KG1 (cell line): Measurements from ENCODE around the gene ARMC9.
"Not testable (repeated sequence)": the region's sequence is repeated elsewhere in the genome, so short reads cannot be mapped to it uniquely, and the experiment has no call there.

ENCODE experiments used
- DNase-seq: peaks from one replicate; lab custom pipeline; 2025; lab: John Stamatoyannopoulos, UW

Gene ARMC9

DNA sequence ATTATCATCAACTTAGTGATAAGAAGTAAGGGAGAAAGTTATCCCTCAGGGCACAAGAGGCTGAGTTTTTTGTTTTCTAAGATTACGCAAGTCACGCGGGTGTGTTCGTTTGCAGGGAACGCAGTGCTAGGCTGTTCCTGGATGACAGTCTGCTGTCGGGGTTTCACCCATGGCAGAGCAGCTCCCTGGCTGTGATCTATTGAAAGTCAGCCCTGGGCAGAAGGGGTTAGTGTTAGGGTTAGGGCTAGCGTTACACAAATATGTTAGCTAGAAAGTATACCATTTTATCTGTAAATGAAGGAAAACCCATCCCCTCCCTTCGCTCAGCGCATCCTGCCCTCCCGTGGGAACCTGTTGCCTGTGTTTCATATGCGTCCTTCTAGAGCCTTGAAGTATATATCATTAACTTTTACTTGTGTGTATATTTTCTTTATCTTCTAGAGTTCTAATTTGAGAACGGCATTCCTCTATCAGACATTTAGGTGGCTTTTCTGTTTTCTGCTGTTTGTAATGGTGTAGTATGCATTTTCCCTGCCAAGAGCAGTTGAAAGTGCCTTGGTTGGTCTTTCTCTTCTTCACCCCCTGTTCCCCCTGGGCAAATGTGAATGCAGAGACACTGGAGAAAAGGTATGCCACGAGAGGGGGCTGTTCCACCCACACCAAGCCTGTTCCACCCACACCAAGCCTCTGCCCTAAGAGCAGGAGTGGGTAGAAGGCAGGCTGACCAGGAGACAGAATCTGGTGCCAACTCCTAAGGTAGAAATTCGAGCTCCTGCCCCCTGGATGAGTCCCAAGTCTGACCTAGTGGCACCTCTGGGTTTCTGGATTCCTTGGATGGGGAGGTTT is 47.0 kb downstream of the ARMC9 start:
- DNase-seq, result no peak

DNA sequence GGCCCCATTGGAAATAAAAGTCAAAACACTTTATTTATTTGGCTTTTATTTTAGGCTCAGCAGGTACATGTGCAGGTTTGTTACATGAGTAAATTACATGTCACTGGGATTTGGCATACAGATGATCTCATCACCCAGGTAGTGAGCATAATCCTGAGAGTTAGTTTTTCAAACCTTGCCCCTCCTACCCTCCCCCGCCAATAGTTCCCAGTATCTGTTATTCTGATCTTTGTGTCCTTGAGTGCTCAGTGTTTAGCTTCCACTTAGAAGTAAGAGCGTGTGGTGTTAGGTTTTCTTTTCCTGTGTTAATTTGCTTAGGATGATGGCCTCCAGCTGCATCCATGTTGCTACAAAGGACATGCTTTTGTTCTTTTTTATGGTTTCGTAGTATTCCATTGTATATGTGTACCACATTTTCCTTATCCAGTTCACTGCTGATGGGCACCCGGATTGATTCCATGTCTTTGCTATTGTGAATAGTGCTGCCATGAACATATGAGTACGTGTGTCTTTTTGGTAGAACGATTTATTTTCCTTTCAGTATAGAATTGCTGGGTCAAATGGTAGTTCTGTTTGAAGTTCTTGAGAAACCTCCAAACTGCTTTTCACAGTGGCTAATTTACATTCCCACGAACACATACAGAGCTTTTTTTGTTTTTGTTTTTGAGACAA is 47.9 kb downstream of the ARMC9 start:
- no peak for DNase-seq

DNA sequence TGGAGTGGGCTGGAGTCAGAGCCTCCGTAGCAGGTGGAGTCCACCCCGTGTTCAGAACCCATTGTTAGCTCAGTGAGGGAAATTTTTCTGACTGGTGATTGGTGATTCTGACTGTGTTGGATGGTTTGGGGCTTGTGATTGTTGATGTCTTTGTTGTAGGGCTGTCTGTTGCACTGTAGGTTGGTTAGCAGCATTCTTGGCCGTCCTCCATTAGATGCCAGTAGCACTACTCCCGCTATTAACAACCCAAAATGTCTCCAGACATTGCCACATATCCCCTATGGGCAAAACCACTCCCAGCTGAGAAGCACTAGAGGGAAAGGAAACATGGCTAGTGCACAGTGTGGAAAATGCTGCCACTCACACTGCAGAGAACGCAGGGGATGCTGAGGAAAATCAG is 51.7 kb downstream of the ARMC9 start:
- no peak for DNase-seq

DNA sequence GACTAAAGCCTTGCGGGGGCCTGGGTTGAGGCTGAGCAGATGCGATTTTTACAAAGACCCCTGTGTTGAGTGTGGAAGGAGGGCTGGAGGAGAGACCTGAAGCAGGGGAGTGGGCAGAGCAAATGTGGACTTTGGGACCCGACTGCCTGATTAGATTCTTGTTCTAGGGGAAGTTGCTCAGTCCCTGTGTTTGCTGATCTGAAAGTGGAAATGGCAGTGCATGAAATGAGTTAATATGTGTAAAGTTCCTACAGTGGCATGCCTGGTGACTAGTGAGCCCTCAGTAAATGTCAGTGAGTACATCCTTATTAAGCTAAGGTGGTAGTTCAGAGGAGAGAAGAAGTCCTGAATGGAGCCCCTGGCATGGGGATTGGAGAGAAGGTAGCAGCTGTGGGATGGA is 52.3 kb downstream of the ARMC9 start:
- DNase-seq, result no peak

DNA sequence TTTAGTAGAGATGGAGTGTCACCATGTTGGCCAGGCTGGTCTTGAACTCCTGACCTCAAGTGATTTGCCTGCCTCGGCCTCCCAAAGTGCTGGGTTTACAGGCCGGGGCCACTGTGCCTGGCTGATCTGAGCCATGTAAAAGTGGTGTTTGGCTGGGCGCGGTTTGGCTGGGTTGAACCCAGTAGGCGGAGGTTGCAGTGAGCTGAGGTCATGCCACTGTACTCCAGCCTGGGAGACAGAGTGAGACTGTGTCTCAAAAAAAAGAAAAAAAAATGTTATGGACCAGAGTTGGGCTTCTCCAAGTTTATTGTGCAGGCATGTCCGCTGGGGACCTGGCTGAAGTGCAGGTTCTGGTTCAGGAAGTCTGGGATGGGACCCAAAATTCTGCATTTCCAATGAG is 54.9 kb downstream of the ARMC9 start:
- DNase-seq, result not testable (repeated sequence)

DNA sequence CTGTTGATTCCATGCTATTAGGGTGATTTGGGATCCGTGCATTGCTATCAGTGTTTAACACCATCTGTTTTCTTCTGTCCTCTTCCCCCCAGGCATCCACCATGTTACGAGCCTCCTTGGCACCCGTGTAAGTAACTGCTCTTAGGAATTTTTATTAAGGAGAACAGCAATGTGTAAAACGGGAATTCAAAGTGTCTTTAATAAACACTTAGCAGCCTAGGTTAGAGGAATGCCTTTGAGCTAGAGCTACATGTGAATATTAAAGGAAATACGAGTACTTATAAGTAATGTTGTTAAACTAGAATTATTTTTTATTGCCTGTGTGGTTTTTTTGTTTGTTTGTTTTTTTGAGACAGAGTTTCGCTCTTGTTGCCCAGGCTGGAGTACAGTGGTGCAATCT is 58.1 kb downstream of the ARMC9 start:
- no peak for DNase-seq

DNA sequence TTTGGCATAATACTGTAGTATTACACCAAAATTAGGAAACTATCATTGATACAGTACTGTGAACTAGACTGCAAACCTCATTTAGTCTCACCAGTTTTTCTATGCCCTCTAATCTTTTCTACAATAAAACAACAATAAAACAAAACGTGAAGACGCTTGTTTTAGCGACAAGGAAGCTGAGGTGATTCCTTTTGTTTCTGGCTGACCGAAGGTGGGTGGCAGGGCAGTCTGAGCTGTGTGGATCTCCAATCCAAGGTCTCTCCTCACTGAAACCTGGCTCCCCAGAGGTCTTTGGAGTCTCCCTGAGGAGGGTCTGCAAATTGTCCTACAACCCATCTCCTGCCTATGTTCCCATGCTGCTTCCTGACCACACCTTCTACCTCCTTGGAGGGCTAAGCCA is 59.3 kb downstream of the ARMC9 start:
- DNase-seq, result no peak

DNA sequence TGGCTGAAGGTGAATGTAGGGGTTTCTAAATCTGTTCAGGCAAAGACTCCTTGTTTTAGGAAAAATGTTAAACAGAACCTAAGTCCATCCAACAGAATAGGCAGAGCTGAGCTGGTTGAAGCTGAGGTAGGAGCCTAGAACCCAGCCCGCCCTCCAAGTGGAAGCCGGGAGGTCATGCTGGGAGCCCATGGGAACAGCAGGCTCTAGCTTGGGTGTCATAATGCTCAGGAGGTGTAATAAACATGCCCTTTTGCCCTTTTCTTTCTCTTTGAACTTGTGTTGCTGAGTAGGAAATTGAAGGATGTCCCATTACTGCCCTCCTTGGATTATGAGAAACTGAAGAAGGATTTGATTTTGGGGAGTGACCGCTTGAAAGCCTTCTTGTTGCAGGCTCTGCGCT is 60.3 kb downstream of the ARMC9 start:
- DNase-seq, result no peak

DNA sequence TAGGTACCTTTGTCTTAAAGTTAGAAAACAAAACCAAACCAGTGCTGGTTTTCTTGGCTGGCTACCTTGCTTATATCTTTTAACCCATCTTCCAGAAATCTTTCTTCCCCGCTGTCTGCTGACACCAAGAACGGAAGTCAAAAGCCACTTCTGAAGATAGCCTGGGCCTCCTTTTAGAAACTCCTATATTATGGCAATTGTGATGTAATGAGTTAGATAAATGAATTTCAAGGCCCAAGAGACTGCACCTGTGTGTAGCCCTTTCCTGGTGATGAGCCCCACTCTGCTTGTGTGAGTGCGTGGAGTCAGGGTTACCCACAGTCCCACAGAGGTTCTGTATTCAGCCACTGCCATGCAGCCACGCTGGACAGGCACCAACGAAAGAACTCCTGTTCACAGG is 60.7 kb downstream of the ARMC9 start:
- DNase-seq, result no peak

DNA sequence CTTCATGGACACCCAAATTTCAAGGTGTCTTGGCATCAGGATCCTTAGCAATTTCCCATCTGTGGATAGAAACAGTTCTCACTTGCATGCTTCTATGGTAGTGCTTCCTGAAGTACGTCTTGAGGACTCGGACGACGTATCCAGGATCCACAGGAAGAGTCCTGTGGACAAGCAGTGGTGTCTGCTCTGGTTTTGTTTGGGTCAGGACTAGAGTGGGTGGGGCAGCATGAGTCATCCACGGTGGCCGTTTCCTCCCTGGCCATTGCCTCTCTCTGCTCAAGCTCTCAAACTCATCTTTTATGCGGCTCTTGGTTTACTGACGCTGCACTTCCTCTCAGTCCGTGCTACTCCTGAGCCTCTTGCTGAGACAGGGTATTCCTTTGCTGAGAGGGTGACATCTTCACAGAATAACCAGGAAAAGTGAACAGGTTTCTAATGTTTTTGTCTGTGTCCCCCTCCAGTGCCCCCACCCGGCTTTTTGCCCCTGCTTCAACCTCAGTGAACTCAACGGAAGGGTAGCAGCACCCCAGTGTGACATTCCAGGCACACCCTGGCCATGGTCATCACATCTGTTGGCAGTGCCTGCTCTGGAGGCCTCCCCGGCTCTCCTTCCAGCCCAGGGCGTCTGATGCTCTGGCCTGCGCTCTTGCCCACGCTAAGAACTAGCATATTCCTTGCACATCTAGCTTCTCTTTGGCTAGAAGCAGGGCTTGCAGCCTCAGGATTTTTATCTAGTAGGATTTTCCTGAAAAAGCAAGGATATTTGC is 62.2 kb downstream of the ARMC9 start:
- no peak for DNase-seq

DNA sequence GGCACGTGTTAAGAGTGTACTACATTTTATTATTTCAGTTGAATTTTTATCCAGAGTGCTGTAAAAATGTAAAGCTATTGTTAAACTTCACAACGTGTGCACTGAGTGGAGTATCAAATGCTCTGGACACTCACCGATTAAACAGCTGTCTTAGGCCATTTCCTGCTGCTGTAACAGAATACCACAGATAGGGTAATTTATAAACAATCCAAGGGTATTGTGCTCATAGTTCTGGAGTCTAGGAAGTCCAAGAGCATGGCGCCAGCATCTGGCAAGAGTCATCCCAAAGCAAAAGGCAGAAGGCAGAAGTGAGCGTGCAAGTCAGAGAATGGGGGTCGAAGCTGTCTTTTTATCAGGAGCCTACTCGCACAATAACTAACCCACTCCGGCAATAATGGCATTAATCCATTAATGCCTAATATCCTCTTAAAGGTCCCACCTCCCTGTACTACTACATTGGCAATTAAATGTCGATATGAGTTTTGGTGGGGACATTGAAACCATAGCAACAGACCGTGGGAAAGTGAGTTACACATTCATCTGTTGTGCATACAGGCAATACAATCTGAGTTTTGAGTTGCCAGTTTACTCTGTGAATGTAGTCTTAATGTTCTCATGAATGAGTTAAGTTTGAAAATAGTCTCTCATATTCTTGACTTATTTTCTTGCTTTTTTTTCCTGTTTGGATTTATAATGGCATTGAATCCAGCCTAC is 64.8 kb downstream of the ARMC9 start:
- no peak for DNase-seq

DNA sequence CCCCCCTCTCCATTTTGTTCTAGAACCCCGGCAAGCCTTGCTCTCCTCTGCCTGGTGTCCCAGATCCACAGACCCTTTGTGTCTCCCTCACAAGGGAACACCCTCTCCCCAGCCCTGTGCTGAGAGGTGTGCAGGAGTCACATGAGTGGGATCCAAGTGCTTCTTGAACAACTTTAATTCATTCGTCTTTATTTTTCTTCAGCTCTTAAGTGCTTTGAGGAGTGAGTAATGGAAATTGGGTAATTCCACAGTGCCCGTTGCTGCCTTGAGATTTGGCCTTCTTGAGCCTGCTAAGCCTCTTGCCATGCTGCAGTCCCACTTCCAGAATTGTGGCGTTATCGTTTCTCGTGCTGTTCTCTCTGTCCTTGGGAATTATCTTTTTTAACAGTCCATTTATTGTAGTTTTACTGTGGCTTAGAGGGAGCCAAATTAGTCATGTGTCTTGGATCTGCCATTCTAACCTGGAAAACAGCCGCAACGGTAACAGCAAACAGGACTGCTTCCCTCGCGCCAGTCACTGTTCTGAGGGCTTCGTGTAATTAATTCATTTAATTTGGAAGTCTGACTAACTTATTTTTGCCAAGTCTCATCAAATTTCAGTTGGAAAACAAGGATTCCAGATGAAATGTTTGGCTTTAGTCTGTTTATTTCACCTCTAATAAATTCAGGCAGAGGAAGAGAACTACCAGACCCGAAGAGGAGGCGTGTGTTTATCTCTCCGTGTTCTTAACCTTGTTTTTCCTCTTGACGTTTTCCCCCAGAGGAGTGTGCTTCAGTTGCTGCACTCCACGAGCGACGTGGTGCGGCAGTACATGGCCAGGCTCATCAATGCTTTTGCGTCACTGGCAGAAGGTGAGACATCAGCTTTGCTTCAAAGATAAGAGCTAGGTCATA is 72.0 kb downstream of the ARMC9 start:
- DNase-seq, result no peak

DNA sequence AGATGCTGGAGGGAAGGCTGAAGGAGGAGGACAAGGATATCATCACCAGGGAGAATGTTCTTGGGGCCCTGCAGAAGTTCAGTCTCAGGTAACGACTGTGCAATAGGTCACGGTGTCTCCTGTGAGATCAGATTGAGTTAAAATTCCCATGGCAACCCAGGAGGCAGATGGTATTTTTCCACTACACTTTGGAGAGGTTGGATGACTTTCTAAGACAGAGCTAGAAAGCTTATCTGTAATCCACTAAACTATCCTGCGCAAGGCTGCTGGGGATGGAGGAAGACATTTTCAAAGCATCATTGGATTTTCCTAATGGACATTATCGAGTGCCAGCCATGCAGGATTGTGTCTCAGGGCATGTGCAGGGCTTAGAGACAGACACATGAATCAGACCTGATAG is 74.6 kb downstream of the ARMC9 start:
- no peak for DNase-seq

DNA sequence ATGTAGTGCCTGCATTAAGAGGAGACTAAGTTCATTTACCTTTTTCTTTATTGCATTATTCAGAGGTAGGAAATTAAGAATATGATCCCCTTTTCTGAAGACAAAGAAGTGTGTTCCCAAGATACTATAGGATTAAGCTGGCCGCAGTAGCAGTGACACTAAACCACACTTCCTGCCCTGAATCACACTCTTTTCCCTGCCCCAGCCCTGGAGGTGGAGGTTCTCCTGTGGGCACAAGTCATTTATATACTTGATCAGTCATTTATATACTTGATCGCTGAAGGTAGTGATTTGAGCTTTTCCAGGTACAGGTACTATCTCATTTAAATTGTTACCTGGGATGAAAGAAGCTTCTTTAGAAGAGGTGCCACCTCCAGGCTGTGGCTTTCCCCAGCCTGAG is 78.6 kb downstream of the ARMC9 start:
- DNase-seq, result no peak

DNA sequence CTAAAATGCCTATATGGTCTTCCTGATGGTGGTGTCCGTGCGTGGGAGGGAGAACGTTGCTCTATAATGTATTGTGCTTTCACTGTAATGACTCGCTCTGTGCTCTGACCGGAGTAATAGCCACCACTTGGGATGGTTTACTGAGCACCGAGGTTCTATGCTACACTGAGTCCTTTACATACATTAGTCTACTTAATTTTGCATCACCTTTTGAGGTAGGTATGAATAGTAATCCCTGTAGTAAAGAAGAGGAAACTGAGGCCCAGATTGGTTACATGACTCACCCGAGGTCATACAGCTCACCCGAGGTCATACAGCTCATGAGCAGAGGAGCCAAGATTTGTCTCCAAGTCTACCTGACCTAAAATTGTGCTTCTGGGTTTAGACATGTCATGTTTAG is 79.5 kb downstream of the ARMC9 start:
- no peak for DNase-seq

DNA sequence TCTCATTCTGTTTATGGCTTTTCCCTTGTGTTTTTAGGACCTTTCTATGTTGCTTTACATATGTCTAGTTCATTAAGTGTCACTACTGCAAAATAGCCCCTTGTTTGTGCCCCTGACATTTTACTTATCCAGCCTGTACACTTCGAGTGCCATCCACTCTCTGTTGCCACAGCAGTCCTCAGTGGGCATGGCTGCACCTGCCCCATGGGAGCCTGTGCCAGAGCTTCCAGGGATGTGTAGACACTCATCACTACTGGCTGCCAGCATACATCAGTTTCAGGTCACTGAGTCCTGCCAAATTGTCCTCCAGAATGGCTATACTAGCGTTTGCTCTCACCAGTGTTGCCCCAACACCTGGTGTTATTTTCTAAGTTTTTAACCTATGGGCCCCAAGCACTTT is 80.4 kb downstream of the ARMC9 start:
- DNase-seq, result no peak

DNA sequence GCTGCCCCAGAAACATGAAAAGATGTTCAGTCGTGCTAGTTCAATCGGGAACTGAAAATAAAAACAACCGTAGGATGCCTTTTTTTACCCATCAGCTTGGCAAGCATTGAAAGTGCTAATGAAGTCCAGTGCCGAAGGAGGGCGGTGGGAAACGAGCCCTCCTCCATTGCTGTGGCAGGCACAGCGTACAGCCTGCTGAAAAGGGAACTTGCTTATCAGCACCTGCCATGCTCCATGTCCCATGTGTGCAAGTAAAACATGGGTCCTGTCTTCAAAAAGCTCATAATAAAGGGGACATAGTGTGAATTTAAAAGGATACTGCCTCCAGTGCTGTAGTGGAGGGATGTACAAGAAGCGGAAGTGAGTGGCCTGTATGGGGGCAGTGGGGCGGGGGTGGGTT is 82.4 kb downstream of the ARMC9 start:
- DNase-seq, result no peak

DNA sequence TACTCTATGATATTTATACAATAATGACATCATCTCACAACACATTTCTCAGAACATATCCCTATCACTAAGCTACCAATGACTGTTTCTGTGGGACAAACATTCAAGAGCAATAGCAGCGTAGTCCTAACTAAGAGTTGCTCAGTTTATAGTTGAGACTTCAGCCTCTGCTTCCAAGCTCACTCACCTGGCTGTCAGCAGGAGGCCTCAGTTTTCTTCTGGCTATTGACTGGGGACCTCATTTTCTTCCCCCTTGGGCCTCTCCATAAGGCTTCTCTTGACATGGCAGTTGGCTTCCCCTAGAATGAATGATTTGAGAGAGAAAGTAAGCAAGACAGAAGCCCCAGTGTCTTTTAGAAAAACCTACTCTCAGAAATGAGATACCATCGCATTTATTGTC is 85.9 kb downstream of the ARMC9 start:
- no peak for DNase-seq

DNA sequence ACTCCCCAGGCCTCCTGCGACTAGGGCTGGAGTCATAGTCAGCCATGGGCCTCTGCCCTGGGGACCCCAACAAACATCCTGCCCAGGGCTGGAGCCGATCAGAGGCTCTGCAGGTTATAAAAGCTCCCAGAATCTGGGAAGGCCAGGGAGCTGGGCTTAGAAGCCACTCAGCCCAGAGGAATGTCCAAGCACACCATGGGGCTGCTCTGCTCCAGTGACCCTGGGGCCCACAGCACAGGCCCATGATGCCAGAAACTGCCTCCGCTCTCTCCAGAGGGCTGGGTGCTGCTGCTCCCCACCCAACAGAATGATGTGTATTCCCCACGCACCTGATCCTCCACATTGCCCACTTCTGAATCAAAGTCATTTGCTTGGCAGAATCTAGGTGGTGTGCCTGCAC is 88.5 kb downstream of the ARMC9 start:
- DNase-seq, result no peak

DNA sequence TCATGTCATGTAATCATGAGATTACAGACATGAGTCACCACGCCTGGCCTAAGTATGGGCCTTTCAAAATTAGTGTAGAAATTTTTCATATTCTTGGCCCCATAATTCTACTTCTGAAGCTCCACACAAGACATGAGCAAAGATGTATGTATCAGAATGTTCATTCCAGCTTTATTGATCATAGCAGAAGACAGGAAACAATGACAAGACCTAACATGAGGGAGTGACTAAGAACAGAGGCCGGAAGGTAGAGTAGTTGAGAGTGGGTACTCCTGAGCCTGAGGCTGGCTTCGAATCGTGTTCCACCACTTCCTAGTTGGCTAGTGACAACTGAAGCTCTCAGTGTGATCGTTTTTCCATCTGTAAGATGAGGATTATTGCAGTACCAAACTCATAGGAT is 89.3 kb downstream of the ARMC9 start:
- no peak for DNase-seq

DNA sequence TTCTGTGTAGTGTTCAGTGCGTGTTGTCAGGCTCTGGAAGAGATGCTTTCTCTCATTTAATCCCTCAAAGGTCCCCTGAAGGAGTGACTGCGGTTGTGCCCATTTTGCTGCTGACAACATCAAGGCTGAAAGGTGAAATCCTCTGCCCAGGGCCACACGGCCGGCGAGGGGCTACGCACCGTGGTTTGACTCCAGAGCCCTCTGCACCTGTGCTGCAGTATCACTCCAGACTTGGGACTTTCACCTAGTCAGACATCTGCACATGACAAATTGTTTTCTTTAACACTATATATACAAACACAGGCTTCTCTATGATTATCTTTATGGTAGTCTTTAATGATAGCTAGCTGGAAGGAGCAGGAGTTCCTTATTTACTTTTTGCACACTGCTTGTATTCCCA is 90.2 kb downstream of the ARMC9 start:
- no peak for DNase-seq
